HG03196 (cell line): ENCODE measurements around the gene CHIA.

ENCODE experiments used
- ATAC-seq: cut with Tn5 transposase; IDR thresholded peaks from one replicate; pipeline ENCODE4 v1.9.1; 2021; ENCODE audit not compliant: unreplicated experiment

The CHIA gene

GRCh38 chr1:111290630-111291029, at the start of gene CHIA:
Gene CHIA (plus strand): TSS chr1:111290851. CDS start chr1:111310468, 19,617 bp downstream.
- ATAC-seq, result no peak

- ATAC-seq, result no peak
Measured at GRCh38 chr1:111241797-111242196, 48.9 kb upstream of the CHIA start.

- ATAC-seq, result no peak
Measured at GRCh38 chr1:111242805-111243523, 47.7 kb upstream of the CHIA start.

GRCh38 chr1:111247125-111247838, 43.4 kb upstream of the CHIA start:
- no peak for ATAC-seq

- ATAC-seq, result no peak
Measured at GRCh38 chr1:111249960-111250359, 40.7 kb upstream of the CHIA start.

GRCh38 chr1:111251570-111251969, 39.1 kb upstream of the CHIA start:
- no peak for ATAC-seq

GRCh38 chr1:111252786-111253185, 37.9 kb upstream of the CHIA start:
- ATAC-seq, result no peak

GRCh38 chr1:111253876-111254275, 36.8 kb upstream of the CHIA start:
- ATAC-seq, result no peak

GRCh38 chr1:111256988-111257658, 33.5 kb upstream of the CHIA start:
- no peak for ATAC-seq

GRCh38 chr1:111267801-111268508, 22.7 kb upstream of the CHIA start:
- ATAC-seq, result no peak

GRCh38 chr1:111269825-111270406, 20.7 kb upstream of the CHIA start:
- no peak for ATAC-seq

- no peak for ATAC-seq
Measured at GRCh38 chr1:111270771-111271463, 19.7 kb upstream of the CHIA start.

- no peak for ATAC-seq
Measured at GRCh38 chr1:111271464-111271801, 19.2 kb upstream of the CHIA start.

- ATAC-seq, result no peak
Measured at GRCh38 chr1:111272081-111272480, 18.6 kb upstream of the CHIA start.

GRCh38 chr1:111274653-111275052, 16.0 kb upstream of the CHIA start:
- ATAC-seq, result no peak

- no peak for ATAC-seq
Measured at GRCh38 chr1:111275079-111275478, 15.6 kb upstream of the CHIA start.

- ATAC-seq, result no peak
Measured at GRCh38 chr1:111275780-111276433, 14.7 kb upstream of the CHIA start.

- no peak for ATAC-seq
Measured at GRCh38 chr1:111279144-111279543, 11.5 kb upstream of the CHIA start.

GRCh38 chr1:111280267-111280666, 10.4 kb upstream of the CHIA start:
- ATAC-seq, result no peak

GRCh38 chr1:111281411-111281810, 9.2 kb upstream of the CHIA start:
- no peak for ATAC-seq
